Right lobe of liver (tissue), 6 donors: ENCODE results near the gene C3orf80. TPM values are rescaled to one million over a fixed set of nuclear protein-coding genes. Genes with fewer than 3 reads are reported as not detected.

Experiments used
- ATAC-seq, 4 donors: fragments of 200-7000 bp; cut with Tn5 transposase; one replicate each; pipeline ENCODE4 v1.9.1; 2020; ENCODE audit warnings: mild to moderate bottlenecking in 4 of 4, moderate library complexity in 4 of 4
- DNase-seq, 3 donors: peaks; one replicate each; pipeline ENCODE4 v3.0.0-alpha.2; 2020
- H3K27ac ChIP-seq, 3 donors: fragments of 200-600 bp; one replicate each; pipeline ENCODE4 v1.8.0; 2022
- H3K27me3 ChIP-seq, 2 donors: fragments of 200-600 bp; one replicate each; pipeline ENCODE4 v1.8.0; 2022
- H3K36me3 ChIP-seq, 4 donors: fragments of 200-600 bp; sonication (generic) in 1 of 4; one replicate each; pipeline versions ENCODE4 v1.5.1 to v1.8.0; 2017 to 2022; ENCODE audit warnings: control low read depth in 1 of 4
- H3K4me1 ChIP-seq, 4 donors: fragments of 200-600 bp; sonication (generic) in 1 of 4; one replicate each; pipeline versions ENCODE4 v1.5.1 to v1.8.0; 2017 to 2022; ENCODE audit warnings: control low read depth in 1 of 4
- H3K4me3 ChIP-seq, 3 donors: fragments of 200-600 bp; one replicate each; pipeline ENCODE4 v1.8.0; 2022
- H3K9me3 ChIP-seq, 4 donors: fragments of 200-600 bp; sonication (generic) in 1 of 4; one replicate each; pipeline versions ENCODE4 v1.5.1 to v1.8.0; 2017 to 2022; ENCODE audit warnings: control low read depth in 1 of 4
- POLR2A ChIP-seq: fragments of 450-650 bp; IDR thresholded peaks from one replicate; pipeline ENCODE4 v1.6.1; 2017; ENCODE audit warnings: antibody characterized with exemption, mild to moderate bottlenecking
- whole genome bisulfite sequencing: methylation state at CpG from one replicate; pipeline ENCODE4 v1.1.6; 2018; ENCODE audit warnings: low coverage, low lambda C conversion rate; ENCODE audit not compliant: insufficient coverage; ENCODE audit errors: missing lambda C conversion rate; 5-methylcytosine and 5-hydroxymethylcytosine counted together
- intact Hi-C, 2 donors: fragments of 100-400 bp; cut with DNase I; formaldehyde crosslinking; loops; one replicate each; pipeline versions ENCODE4 v1.11.2 to v1.14.1; 2022
- total RNA-seq, 6 experiments: library from RNA; depleted of rRNA in 2 of 6; stranded (reverse); fragments of >200 nt in 2 of 6; fragmentation: NEBNext Ultra II Directional in 3 of 6; extraction: Animal tissue kit (Norgen Biotek cat#: 25700) in 3 of 6; gene quantifications; one replicate each; pipeline versions ENCODE4 v1.1.0 to v1.2.4, GENCODE V29; 2016 to 2023
- TF ChIP-seq, protein P1 (sequence below), 4 donors: fragments of 200-600 bp in 3 of 4; fragments of 450-650 bp in 1 of 4; IDR thresholded peaks; one replicate each; pipeline versions ENCODE4 v1.5.1 to v1.8.0; 2016 to 2022; ENCODE audit warnings: antibody characterized with exemption in 4 of 4, mild to moderate bottlenecking in 2 of 4
- donor health status: DM: no; HTN: yes; CAD: no.
- donor health status: DM: no; HTN: no; CAD: no.
- donor health status: DM: no; HTN: no; CAD: no.
- donor health status: DM: no; HTN: yes; CAD: no.
- donor health status: DM: no; HTN: yes; CAD: no.

The C3orf80 gene
- total RNA-seq, 6 experiments from 2014 or later = 0.07 to 1.2 (median 0.88) TPM; not detected in 1

GRCh38 chr3:160205606-160206005, 19.6 kb upstream of the C3orf80 start:
- Histone ChIP-seq H3K27me3 (no peaks in the 10 kb centered on the region), H3K4me3 (no peak overlapping the region), H3K9me3 (no peaks in the 10 kb centered on the region), H3K27ac (no peak overlapping the region), H3K4me1 (no peaks in the 10 kb centered on the region), H3K36me3 (no peaks in the 10 kb centered on the region)
- intact Hi-C loops = no loop called here
- ATAC-seq = no peak
- DNase-seq = no peak
- 49% methylated on average over 4 of the region's 4 CpGs for WGBS
- TF ChIP-seq, protein P1, sequence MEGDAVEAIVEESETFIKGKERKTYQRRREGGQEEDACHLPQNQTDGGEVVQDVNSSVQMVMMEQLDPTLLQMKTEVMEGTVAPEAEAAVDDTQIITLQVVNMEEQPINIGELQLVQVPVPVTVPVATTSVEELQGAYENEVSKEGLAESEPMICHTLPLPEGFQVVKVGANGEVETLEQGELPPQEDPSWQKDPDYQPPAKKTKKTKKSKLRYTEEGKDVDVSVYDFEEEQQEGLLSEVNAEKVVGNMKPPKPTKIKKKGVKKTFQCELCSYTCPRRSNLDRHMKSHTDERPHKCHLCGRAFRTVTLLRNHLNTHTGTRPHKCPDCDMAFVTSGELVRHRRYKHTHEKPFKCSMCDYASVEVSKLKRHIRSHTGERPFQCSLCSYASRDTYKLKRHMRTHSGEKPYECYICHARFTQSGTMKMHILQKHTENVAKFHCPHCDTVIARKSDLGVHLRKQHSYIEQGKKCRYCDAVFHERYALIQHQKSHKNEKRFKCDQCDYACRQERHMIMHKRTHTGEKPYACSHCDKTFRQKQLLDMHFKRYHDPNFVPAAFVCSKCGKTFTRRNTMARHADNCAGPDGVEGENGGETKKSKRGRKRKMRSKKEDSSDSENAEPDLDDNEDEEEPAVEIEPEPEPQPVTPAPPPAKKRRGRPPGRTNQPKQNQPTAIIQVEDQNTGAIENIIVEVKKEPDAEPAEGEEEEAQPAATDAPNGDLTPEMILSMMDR (IDR thresholded peaks at IDR 0.05) = no peak
- no peak for TF ChIP-seq POLR2A

- TF ChIP-seq, protein P1 (IDR thresholded peaks at IDR 0.05) = no peak
- TF ChIP-seq POLR2A = no peak
- no peaks in the 10 kb centered on the region for H3K9me3 ChIP-seq
- intact Hi-C loops = no loop called here
- ATAC-seq = no peak
- no peak overlapping the region for H3K27ac ChIP-seq
- H3K4me3 ChIP-seq = no peak overlapping the region
- H3K27me3 ChIP-seq = no peaks in the 10 kb centered on the region
- H3K36me3 ChIP-seq = no peaks in the 10 kb centered on the region
- no peaks in the 10 kb centered on the region for H3K4me1 ChIP-seq
- WGBS = 71% methylated on average over 1 of the region's 1 CpG
- DNase-seq = no peak
These were observed 14.9 kb upstream of the C3orf80 start for GRCh38 chr3:160210341-160210740.

GRCh38 chr3:160210799-160211221, 14.4 kb upstream of the C3orf80 start:
- Histone ChIP-seq H3K27me3 (no peaks in the 10 kb centered on the region), H3K9me3 (no peaks in the 10 kb centered on the region), H3K4me3 (no peak overlapping the region), H3K36me3 (no peaks in the 10 kb centered on the region), H3K4me1 (no peaks in the 10 kb centered on the region), H3K27ac (no peak overlapping the region)
- no peak for TF ChIP-seq POLR2A
- TF ChIP-seq, protein P1 (IDR thresholded peaks at IDR 0.05) = peak in 1 of 4 donors; percentile 22
- WGBS = 58% methylated on average over 1 of the region's 1 CpG
- no peak for DNase-seq
- peak in 2 of 4 donors; percentile 37 to 74 for ATAC-seq
- intact Hi-C loops = no loop called here

DNA sequence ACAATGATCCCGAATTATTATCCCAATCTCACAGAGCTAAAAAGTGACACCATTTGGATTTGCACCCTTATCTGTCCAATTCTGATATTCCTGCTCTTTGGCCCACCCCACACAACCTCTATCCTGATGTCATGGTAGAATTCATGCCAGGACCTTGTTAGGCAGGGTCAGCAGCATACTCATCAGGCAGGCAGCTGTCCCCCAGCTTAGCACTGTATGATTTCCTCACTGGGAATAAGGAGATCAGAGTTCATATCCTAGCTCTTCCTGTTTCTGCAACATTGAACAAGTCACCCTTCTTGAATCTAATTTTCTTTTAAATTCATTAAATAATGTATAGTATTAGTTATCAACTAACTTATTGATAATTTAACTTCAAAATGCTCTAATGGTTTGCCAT, 12.0 kb upstream of the C3orf80 start:
- no peaks in the 10 kb centered on the region for H3K36me3 ChIP-seq
- peak in 3 of 4 donors; percentile 33 to 81 (median 58) for ATAC-seq
- no peak overlapping the region for H3K4me3 ChIP-seq
- no peak overlapping the region for H3K27ac ChIP-seq
- no peaks in the 10 kb centered on the region for H3K27me3 ChIP-seq
- intact Hi-C loops = no loop called here
- no CpG with 5 or more reads among the region's 1 CpG for WGBS
- TF ChIP-seq, protein P1 (IDR thresholded peaks at IDR 0.05) = no peak
- no peak for TF ChIP-seq POLR2A
- no peaks in the 10 kb centered on the region for H3K4me1 ChIP-seq
- no peaks in the 10 kb centered on the region for H3K9me3 ChIP-seq
- DNase-seq = no peak

DNA sequence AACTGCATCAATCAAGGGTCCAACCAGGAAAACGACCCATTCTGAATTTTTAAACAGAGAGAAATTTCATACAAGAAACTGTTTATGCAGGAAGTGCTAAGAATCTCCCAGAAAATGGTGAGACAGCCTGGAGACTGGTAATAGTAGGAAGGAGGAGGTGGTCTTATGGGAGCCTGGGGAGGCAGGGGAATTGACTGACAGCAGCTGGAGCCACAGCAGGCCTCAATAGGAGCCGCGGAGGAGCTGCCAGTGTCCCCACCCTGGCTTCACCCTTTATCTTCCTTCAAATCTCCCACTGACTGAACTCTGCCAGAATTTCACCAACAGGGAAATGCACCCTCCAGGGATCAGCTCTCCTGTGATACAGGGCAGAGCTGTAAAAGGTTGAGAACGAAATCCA, 7.5 kb upstream of the C3orf80 start:
- H3K4me1 ChIP-seq = no peaks in the 10 kb centered on the region
- H3K9me3 ChIP-seq = no peaks in the 10 kb centered on the region
- H3K27me3 ChIP-seq = no peaks in the 10 kb centered on the region
- ATAC-seq (no peak), DNase-seq (no peak)
- 72% methylated on average over 4 of the region's 4 CpGs for WGBS
- H3K27ac ChIP-seq = no peak overlapping the region
- H3K4me3 ChIP-seq = no peak overlapping the region
- TF ChIP-seq, protein P1 (IDR thresholded peaks at IDR 0.05) = no peak
- no peak for TF ChIP-seq POLR2A
- no peaks in the 10 kb centered on the region for H3K36me3 ChIP-seq
- intact Hi-C loops = no loop called here
